Measurements from ENCODE around the gene PAH.

Gene PAH

DNA sequence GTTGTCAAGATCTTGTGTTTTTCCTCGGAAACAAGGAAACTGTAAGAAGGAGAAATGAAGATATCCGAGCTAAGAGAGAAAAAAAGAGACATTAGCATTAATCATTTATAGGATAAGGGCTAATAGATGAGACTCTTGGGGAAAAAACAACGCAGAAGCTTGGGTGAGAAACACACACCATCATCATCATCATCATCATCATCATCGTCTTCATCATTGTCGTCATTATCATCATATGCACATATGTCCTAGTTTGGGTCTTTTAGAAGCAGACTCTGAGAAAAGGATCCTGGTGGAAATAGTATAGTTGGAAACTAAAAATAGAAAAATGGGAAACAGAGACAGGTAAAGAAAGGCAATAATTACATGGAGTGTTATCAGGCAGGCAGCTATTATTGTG lies 95.9 kb downstream of the PAH start:
- DNase-seq (ENCODE audit: low spot score): no peak

DNA sequence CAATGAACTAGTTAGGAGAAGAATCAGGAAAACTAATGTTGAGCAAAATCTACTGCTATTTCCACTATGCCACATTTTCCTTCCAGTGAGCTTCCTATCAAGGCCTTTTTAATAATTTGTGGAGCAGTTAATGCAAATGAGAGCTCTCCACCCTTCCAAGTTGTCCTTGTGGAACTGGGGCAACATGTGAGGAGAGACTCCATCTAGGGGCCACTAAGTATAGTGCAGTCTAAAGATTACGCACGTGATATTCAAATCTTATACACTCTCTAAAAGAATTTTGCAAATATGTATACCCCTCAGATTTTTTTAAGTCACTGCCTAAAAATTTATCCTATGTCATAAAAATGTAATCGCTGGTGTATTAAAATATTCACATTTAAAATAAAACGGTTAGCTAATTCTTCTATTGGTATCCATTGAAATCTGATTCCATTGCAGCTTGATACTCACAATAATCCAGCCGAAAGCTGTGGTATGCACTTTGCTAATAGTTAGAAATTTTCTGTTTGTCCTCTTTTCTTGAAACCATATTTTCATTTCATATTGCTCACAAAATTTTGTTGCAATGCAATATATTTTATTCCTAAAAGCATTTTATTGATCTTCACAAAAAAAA lies 100.1 kb downstream of the PAH start:
- no peak for DNase-seq (ENCODE audit: low spot score)

- no peak for DNase-seq (ENCODE audit: low spot score)
These were observed 102.2 kb downstream of the PAH start for GRCh38 chr12:102814691-102815367.

DNA sequence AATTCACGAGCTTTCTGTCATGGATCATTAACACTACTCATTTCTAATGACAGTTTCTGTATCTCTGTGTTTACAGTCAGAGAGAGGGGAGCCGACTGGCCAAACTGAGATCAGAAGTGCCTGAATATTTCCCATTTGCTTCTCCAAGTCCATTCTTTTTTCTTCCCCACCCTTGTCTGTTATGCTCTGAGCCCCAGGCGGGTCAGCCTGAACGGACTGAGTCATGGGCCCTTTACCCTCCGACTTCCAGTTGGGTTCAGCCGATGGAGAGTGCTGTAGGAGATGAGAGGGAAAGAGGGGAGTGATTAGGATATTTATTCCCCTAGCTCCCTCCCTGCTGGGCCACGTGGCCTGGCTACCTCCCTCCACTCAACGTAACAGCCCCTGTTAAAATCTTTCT lies 104.7 kb downstream of the PAH start:
- DNase-seq (ENCODE audit: low spot score): no peak

GRCh38 chr12:102811110-102811737 lies 105.8 kb downstream of the PAH start:
- DNase-seq (ENCODE audit: low spot score): no peak

DNA sequence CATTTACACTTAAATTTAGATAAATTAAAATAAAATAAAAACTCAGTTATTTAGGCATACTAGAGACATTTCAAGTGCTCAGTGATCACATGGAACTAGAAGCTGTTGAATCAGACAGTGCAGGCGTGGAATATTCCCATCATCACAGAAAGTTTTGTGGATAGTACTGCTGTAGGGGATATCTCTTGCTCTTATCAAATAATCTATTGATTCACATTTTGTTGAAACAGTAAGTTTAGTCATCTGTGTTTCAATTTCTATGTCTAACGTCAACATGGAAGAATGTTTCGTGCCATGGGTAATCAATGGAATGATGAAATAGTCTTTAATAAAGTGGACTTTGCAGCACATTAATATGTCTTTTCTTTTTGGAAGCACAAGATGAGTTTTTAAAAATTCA lies 108.6 kb downstream of the PAH start:
- no peak for DNase-seq (ENCODE audit: low spot score)

DNA sequence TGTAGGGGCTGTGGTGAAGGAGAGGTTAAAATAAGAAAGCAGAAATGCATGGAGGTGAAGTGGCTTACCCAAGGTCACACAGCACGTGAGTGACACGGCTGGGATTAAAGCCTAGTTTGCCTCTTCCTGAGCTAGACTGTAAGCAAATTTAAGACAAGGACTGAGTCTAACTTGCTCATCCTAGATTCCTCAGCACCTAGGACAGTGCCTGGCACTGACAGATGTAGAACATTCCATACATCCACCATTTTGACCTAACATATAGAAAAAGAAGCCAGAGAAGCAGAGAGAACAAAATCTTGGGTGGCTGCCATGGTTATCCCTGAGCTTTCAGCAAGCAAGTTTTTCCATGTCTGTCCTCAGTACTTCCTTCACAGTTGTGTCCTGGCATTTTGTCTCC lies 110.5 kb downstream of the PAH start:
- DNase-seq (ENCODE audit: low spot score): no peak

DNA sequence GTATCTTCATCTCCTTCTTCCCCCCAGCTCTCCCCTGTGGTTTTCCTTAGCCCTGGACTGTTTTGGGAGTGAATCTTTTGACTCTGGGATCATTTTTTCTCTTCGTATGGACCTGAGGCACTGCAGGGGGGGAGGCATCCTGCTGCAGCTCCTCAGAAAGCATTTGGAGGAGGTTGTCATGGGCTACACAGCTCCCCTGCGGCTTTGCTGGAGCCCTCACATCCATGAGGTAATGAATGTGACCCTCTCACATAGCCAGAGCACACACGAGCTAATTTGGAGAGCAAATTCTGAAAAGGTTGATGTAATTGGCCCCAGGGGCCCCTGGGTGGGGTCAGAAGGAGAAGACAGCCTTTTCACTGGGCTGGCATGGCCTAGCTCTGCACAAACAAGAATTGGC lies 110.9 kb downstream of the PAH start:
- no peak for DNase-seq (ENCODE audit: low spot score)

DNA sequence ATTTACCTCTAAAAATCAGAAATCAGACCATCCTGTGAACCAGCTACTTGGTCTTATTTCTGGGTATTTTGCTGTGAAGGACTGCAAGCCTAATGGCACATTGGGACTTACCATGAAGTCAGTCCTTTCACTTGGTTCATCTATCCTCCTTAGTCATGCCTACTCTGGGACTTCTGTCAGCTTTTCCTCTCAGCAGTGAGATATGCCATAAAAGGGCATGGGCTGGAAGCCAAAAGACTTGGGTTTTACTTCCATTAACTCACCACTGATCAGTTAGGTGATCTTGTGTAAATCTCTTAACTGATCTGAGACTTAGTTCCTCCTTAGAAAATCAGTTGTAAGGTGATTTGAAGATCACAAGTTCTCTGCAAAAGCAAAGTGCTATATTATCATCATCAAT lies 116.5 kb downstream of the PAH start:
- no peak for DNase-seq (ENCODE audit: low spot score)

DNA sequence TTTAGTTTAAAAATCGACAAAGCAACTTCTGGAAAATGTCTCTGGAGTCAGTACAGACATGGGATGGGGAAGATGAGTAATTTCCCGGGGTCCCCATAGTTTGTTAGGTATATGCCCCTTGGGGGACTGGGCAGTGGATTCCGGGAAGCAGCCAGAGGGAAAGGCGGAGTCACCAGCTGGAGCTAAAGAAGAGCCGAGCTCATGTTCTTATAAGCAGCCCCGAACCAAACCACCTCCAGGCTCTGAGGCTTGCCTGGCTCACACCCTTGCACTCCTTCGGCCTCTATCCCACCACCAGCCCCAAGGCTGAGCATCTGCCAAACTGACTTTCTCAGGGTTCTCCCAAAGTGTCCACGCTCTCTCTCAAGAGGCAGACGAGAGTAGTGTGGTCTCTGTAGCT lies 117.8 kb downstream of the PAH start:
- DNase-seq (ENCODE audit: low spot score): no peak

DNA sequence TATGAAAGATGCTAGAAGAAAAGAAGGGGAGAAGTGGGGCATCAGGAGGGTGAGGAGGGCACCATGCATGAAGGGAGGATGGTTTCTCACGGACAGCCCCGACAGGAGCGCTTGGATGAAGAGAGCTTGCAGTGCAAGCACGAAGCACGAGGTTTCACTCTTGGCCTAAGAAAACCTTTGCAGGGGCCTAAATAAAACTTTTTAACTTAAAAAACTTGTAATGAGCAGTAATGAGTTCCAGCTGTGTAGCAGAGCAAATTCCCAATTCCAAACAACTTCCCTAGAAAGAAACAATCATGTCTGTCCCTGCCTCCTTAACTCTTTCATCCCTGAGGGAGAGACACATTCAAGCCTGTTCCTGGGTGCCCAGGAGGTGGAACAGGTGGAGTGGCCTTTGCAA lies 119.5 kb downstream of the PAH start:
- no peak for DNase-seq (ENCODE audit: low spot score)

GRCh38 chr12:102793921-102794320 lies 123.1 kb downstream of the PAH start:
- DNase-seq (ENCODE audit: low spot score): no peak
